Measurements from ENCODE around the gene TXNDC11.

TXNDC11 gene

DNA sequence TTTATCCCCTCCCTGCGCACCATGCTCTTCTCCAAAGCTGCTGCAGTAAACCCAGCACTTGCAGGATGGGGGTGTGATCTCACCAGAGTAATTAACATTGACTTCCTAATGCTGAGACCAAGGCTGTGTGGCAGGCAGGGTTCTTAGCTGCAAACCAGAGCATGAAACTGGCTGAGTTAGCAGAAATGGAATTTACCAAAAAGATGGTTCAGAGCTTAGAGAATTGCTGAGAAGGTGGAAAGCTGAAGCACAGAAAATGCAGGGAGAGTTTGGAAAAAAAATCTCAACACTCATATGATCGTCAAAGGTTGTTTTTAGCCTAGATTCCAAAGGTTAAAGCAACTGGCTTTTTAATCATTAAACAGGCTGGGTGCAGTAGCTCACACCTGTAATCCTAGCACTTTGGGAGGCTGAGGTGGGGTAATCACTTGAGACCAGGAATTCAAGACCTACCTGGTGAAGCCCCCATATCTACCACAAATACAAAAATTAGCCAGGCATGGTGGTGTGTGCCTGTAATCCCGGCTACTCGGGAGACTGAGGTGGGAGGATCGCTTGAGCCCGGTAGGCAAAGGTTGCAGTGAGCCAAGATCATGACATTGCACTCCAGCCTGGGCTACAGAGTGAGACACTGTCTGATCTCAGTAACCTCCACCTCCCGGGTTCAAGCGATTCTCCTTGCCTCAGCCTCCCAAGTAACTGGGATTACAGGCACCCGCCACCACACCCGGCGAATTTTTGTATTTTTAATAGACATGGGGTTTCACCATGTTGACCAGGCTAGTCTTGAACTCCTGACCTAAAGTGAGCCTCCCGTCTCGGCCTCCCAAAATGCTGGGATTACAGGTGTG is 6.0 kb upstream of the TXNDC11 start:
- DNase-seq, result no peak

DNA sequence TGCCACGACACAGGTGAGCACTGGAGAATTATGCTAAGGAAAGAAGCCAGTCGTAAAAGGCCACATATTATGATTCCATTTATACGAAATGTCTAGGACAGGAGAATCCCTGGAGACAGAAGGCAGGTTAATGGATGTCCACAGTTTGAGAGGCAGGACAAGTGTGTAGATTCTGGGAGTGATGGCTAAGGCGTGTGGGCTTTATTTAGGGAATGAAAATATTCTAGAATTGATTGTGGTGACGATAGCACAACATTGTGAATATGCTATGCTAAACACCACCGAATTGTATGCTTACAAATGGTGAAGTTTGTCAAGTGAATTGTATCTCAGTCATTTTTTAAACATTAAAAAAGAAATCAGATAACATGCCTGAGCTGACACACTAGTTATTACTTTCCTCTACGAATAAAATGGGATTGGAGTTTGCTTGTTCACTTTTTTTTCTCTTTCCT is 5.3 kb upstream of the TXNDC11 start:
- no peak for DNase-seq

DNA sequence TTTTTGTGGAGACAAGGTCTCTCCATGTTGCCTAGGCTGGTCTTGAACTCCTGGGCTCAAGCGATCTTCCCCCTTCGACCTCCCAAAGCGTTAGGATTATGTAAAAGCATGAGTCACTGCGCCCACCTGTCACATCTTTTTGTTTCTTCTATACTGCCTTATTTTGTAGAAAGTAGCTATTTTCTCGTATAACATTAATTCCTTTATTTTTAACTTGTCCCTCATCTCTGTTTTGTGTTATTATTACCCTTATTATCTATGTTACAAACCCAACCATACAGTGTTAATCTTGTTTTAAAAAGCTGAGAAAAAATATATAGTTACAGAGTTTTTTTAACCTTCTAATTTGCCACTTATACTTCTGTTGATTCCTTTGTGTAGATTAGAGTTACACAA is 1.4 kb upstream of the TXNDC11 start:
- DNase-seq, result no peak

DNA sequence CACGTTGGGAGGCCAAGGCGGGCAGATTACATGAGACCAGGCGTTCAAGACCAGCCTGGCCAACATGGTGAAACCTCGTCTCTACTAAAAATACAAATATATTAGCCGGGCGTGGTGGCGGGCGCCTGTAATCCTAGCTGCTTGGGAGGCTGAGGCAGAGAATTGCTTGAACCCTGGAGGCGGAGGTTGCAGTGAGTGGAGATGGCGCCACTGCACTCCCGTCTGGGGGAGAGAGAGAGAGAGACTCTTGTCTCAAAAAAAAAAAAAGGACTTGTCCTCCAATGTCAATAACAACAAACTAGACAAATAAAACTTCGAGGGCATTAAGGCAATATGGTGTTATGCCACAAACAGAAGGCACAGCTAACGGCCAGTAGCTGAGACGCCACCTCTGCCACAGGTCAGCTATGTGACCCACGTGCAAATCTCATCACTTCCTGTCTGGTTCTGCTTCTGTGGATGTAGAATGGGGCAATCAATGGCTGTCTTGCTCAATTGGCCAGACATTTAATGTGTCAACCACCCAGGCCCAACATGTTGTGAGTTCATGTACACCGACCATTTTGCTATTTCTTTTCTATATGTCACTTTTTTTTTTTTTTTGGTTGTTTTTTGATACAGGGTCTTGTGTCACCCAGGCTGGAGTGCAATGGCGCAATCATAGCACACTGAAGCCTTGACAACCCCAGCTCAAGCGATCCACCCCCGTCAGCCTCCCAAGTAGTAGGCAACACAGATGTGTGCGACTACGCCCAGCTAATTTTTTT is 834 bp upstream of the TXNDC11 start:
- peak; percentile 99 for DNase-seq

DNA sequence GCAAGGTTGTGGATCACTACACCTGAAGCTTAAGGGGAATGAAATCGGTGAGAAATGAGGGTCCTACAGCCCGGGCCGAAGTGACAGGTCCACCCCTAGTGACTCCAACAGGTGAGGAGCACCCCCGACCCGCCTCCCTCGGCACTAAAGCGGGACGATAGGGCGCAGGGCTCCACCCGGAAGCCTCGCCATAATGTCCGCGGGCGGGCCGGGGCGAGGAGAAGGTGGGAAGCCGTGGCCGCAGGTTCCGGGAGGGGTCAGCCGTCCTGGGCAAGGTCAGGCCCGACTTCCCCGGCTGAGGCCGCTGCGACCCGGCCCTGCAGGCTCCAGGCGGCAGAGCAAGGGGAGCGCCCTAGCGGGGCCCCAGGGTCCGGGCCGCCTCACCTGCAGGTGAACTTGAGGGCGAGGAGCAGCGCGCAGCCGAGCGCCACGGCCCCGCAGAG is 543 bp downstream of the TXNDC11 start:
- DNase-seq, result peak; percentile 24 to 55

DNA sequence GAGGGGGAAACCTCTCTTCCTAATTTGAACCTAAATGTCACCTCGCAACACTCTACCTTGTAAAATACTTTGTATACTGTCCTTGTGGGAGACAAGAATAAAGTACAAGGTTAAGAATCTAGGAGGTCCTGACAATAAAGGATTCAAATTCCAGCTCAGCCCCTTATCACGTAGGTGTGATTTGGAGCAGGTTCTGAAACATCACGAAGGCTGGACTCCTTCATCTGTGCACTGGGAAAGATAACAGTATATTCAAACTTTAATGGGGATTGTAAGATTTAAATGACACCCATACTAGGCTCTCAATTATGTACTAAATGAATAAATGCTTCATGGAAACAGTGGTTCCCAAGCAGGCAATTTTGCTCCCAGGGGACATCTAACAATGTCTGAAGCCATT is 2.1 kb downstream of the TXNDC11 start:
- no peak for DNase-seq

DNA sequence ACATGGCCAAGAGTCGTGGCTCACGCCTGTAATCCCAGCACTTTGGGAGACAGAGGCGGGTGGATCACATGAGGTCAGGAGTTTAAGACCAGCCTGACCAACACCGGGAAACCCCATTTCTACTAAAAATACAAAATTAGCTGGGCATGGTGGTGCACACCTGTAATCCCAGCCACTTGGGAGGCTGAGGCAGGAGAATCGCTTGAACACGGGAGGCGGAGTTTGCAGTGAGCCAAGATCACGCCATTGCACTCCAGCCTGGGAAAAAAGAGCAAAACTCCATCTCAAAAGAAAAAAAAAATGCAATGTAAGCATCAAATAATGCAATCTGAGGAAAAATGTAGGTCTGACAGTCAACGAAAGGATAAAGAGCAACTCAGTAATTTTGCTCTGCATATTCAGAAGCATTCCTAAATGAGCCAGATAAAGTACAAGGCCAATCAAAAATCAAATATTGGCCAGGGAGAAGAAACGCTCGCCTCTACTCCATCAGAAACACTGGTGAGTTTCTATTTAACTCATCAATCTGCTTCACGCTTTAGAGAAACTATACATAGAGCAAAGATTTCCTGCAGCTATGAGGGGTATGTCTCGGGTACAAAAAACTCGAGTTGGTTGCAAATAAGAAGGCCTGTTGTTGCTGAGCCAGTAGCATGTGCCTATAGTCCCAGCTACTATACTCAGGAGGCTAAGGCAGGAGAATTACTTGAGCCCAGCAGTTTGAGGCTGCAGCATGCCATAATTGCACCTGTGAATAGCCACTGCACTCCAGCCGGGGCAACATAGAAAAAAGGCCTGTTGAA is 3.7 kb downstream of the TXNDC11 start:
- no peak for DNase-seq

DNA sequence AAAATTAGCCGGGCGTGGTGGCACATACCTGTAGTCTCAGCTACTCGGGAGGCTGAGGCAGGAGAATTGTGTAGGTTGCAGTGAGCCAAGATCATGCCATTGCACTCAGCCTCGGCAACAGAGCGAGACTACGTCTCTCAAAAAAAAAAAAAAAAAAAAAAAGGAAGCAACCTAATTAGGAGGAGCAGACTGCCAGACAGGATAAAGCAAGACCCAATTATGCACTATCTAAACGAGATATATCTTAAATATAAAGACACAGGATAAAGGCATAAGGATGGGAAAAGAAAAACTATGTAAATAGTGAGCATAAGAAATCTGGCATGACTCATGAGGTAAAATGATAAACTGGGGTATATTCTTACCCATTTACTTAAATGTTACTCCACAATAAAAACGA is 4.9 kb downstream of the TXNDC11 start:
- peak; percentile 38 to 46 for DNase-seq

DNA sequence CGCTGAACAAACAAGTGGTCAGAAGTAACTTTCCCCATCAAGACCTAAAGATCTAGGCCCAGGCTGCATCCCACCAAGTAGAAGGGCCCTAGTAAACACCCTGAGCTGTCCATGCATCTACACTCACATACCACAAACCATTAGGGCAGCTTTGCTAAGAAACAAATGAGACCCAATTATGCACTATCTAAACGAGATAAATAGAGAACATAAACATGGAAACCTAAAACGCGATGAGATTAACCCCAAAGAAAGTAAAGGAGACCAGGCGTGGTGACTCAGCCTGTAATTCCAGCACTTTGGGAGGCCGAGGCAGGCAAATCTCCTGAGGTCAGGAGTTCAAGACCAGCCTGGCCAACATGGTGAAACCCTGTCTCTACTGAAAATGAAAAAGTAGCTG is 5.8 kb downstream of the TXNDC11 start:
- DNase-seq, result no peak

DNA sequence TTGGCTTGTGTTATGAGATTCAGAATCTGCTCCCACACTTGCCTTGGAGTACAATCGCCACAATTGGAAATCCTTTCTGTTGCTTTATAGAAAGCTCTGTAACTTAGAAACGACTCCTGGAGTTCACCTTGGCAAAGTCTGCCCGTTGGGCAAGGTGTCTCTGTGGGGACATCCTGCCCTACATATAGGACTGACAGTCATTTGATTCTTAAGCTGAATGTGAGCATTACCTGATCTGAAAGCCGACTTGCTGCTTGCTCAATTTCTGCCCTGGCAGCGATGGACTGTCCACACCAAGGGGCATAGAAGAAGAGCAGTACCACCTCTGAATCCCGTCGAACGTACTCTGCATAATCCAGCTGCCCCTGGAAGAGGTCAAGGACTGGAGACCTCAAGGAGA is 6.9 kb downstream of the TXNDC11 start:
- no peak for DNase-seq

DNA sequence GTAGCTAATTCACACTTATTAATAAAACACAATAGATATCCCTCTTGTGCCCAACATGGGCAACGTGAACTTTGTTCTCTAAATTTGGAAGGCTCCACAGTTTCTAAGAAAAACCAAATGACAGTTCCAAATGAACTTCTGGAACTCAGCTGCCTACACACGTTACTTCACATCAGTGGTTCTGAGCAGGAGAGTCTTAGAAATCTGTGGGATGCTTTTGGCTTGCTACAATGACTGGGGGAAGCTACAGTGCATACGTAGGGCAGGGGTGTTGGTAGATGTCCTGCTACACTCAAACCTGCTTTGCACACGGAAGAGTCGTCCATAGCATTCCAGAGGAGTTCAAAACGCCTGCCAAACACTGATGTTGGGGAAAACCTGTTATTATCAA is 8.0 kb downstream of the TXNDC11 start:
- DNase-seq, result peak; percentile 77 to 87

DNA sequence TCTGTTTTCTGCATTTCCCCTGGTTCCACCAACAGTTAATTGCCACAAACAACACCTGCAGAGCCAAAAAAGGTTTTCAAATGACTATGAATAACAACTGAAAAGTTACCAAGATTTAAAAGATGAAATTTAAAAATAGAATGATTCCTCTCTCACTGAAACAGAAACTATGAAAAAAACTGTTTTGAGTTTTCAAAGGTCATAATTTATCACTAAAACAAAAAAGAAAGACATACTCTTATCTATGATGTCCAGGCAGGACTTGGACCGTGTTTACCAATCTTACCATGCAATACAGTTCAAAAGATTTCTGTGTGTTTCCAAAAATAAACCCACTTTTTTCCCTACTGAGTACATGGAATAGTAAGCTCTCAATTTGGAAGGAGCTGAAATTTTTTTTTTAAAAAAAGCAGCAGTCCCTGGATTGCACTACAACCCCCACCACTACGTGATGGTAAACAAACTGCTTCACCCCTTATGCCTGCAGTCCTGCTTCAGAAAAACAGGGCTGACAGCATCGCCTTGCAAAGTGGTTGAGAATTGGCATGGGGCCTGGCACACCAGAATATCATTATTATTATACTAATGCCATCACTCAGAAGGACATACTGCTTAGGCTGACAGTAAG is 8.5 kb downstream of the TXNDC11 start:
- no peak for DNase-seq

DNA sequence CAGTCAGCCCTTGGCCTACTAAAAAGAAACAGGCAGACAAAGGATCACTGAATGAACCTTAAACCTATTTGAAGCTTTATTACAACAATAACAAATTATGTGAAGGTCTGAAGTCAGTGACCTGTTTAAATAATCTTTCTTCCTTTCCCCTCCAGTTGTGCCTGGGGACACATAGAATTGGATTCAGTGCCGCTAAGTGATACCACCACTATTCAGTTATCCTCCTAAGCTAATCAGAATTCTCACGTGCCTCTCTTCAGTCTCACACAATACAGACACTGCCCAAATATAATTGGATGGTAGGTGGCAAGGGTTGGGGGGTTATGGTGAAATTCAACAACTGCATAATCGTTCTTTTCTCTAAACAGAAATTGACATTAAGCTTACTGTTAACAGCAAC is 11.4 kb downstream of the TXNDC11 start:
- DNase-seq, result no peak

DNA sequence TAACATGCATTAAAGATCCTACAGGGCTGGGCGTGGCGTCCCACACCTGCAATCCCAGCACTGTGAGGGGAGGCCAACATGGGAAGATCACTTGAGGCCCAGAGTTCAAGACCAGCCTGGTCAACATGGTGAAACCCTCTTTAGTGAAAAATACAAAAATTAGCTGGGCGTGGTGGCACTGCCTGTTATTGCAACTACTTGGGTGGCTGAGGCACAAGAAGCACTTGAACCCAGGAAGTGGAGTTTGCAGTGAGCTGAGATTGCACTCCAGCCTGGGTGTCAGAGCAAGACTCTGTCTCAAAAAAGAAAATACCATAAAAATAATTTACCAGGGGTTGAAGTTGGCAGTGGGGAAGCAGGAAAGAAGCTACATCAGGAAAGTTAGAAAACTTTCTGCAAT is 12.9 kb downstream of the TXNDC11 start:
- DNase-seq, result peak in 1 of 2 donors; percentile 6

DNA sequence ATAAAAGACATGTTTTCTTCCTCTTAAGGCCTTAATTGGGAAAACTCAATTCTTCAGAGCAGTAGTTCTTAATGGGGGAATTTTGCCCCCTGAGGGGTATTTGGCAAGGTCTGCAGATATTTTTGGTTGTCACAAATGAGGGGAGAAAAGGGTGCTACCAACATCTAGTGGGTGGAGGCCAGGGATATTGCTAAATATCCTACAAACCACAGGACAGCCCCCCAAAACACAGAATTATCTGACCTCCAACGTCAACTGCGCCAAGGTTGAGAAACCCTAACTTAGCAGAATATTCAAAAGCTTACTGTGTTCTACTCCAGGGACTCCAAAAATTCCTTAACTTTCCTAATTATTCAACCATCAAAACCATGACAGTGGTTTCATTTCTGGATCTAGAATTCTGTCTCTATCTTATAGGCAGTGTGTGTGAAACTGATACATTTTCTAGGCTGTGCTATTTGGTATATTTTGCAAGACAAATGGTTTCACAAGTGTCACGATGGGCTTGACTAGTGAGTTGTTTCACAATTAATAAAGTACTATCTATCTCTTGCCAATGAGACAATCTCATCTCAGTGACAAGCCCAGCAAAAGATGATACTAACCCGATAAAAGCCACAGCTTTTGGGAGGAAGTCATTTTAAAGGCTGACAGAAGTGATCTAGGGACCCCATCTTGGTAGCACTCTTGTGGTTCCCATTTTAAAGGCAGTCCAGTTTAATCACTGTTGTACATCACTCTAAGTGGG is 14.7 kb downstream of the TXNDC11 start:
- DNase-seq, result peak; percentile 86 to 94

DNA sequence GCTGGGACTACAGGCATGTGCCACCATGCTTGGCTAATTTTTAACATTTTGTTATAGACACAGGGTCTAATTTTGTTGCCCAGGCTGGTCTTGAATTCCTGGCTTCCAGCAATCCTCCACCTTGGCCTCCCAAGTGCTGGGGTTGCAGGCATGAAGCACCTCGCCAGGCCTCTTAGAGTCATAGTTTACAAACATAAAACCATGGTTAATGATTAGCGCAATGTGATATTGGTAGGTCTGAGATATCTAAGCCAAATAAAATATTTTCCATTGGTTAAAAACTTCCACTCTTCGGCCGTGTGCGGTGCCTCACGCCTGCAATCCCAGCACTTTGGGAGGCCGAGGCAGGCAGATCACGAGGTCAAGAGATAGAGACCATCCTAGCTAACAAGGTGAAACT is 16.6 kb downstream of the TXNDC11 start:
- no peak for DNase-seq

DNA sequence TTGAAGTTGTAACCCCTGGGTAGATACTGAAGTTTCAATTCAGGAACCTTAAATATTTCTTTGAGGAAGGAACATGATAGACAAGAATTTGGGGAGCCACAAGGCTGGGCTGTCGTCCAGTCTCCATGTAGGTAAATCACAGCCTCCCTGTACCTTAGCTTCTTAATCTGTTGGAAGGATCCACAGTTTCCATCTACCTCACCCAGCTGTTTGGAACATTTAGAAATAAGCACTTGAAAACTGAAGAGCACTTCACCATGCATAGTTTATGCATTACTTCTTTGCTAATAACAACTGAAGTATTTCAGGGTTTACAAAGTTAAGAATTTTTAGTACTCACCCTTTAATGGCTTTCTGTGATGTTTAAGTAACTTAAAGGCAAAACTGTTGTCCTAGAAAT is 17.2 kb downstream of the TXNDC11 start:
- DNase-seq, result no peak

DNA sequence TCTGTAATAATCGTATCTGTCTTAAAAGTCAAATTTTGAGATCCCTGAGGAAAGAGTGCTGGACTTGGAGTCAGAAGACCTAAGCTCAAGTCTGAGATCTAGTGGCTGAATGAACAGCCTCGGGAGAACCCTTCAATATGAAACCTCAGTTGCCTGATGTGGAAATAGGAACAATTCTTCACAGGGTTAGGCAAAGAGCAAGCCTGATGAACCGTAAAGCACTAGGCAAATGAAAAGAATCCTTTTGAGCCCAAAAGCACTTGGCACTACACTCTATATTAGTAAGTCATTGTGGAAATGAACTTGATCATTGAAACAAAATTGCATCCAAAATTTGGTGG is 20.2 kb downstream of the TXNDC11 start:
- no peak for DNase-seq

DNA sequence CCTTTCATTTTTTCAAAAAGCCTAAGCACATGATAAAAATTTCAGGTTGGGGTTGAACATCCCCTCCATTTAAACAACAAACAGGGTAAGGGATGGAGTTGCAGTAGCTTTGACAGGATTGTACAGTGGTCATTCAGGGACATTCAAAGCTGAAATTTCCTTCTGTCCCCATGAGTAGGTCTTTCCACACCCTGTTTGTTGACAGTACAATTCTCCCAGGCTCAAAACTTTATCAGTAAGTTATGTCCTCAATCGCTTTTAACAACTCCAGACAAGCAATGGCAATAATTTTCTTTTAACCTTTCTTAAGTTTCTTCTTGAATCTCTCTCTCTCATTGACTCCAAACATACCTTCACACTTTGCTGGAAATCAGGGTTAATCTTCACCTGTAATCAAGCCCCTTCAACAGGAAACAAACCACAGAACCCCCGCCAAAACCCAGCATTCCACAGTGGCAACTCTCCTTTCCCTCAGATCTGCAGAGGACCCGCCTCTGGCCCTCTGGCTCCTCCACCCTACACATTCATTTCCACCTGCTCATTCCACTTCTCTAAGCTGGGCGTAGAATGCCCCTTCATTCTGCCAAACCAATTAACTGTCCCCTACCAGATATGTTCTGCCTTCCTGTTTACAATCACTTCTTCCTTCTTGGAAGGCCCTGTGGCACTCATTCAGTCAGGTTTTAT is 20.7 kb downstream of the TXNDC11 start:
- no peak for DNase-seq

DNA sequence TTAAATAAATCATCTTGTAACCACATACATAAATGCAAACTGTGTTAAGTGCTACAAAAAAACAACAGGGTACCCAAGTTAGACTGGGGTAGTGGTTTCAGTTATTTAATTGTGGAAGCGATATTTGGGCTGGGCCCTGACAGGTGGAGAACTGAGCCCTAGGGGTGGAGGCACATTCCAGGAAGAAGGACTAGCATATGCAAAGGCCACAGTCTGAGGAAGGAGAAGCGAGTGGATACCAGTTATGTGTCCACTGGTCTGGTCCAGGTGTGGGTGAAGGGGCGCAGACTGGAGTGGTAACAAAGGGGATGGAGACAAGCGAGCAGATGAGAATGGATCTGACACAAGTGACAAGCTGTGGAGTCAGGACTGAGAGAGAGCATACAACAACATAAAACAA is 22.9 kb downstream of the TXNDC11 start:
- DNase-seq, result no peak

DNA sequence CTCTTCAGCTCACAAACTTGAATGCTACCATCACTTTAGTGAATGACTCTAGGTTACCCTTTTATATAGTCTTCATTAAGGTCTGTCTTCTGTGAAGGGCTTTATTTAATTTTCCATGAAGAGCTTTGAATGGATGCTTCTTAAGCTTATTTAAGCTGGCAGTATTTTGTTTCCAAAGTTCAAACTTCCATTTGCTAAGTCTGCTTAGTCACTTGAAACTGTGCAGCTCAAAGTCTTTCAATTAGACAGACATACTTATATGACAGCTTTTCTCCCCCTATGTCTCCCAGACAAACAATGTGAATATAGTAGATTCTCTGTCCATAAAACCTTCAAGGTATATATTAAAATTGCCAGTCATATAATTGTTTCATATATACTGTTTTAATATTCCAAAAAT is 23.5 kb downstream of the TXNDC11 start:
- no peak for DNase-seq
